ENCODE results near the gene CHTOP. TPM values are rescaled to one million over a fixed set of nuclear protein-coding genes. Genes with fewer than 3 reads are reported as not detected.
A peak's percentile ranks its signal among the peaks of the same experiment; 100 is the strongest.

CHTOP gene
- total and polyA plus RNA-seq, 2 of the 13 experiments (the other 11 are each of a cell fraction or from before 2014, with no cell fraction given), result 38.0 to 51.9 TPM

DNA sequence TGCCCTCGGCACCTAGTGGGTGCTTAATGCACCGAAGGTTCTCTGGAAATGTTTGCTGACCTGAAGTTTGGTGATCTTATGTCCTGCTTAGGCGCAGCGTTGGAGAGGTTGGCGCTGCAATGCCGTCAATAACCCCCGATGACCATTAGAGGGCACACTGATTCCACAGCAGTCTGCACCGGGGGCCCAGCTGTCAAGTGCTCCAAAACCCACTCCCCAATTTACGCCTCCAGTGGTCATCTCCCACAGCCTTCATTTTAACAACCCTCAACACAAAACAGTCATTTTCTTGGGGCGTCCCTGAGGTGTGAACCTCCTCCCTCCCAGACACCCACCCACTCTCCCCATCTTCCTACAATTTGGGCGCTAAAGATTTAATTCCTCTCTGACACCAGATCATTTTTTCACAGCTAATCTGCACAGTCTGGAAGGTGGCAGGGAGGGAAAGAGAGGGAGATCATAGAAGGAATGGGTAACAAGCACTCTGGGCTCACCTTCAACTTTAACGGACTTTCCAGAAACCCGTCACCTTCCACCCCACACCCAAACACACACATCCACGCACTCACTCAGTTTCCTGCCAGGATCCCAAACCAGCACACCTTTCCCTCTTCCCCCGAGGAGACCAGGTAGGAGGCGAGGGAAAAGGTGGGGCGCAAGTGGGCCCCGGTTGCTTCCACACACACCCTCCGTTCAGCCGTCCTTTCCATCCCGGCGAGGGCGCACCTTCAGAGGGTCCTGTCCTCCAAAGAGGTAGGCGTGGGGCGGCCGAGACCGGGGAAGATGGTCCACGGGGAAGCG, 44.1 kb downstream of the CHTOP start:
- CTCF ChIA-PET (ENCODE audit: low intra/inter-chr PET ratio, low total read pairs), result interaction anchor here (1.7 to 2.6 kb wide), 2 partner anchors 71 to 94 kb away, joined by 11 to 38 read pairs; no protein-coding TSS in a partner anchor
- Histone ChIP-seq H3K9me3 (ENCODE audit: low read length) (no peaks in the 10 kb centered on the region), H3K36me3 (replicated peaks in 1 of 2; ENCODE audit: control insufficient read depth in 1 of 2, insufficient read depth in 2 of 2, low read length in 2 of 2) (no peaks in the 10 kb centered on the region), H4K20me1 (ENCODE audit: insufficient read depth, low read length) (no peaks in the 10 kb centered on the region), H3K4me1 (ENCODE audit: insufficient read depth, low read length) (peaks cover 25% of the 10 kb centered on the region), H3K27me3 (ENCODE audit: control insufficient read depth in 1 of 2, insufficient read depth in 2 of 2, low read length in 2 of 2) (peaks cover 20 to 51% of the 10 kb centered on the region in 2 experiments), H3K27ac (ENCODE audit: extremely low read length, insufficient read depth, low read length) (no peak overlapping the region), H3K4me2 (ENCODE audit: low read depth, low read length) (peak overlapping the region; percentile 78), H3K79me2 (ENCODE audit: insufficient read depth, low read length) (no peaks in the 10 kb centered on the region), H2AFZ (ENCODE audit: low read length) (no peak overlapping the region), H3K4me3 (replicated peaks in 1 of 3; ENCODE audit: insufficient read depth in 1 of 3, low read depth in 2 of 3, low read length in 3 of 3) (peak overlapping the region in 2 of 3 experiments; percentile 57 to 72; a peak in 4 of 6 replicates), H3K9ac (ENCODE audit: insufficient read depth, low read depth, low read length) (no peak overlapping the region)
- 15% methylated on average over 19 of the region's 29 CpGs for WGBS (ENCODE audit: low lambda C conversion rate)
- in situ Hi-C loops (cut with HindIII; ENCODE audit: extremely low pct_ligation_motif_present, low pct_unique_long_range_greater_than_20kb) (loop anchor here (5.0 kb wide), 2 partner anchors 69 to 94 kb away; no protein-coding TSS in a partner anchor), intact Hi-C loops (cut with micrococcal nuclease; ENCODE audit: unreplicated experiment) (loop anchor here (1.0 to 5.0 kb wide), 4 partner anchors 71 to 309 kb away; partner anchors contain the start of gene RAB13)
- POLR2A ChIA-PET, result no interaction called here
- BruUV-seq (replicated peaks), result no TSS peak
- ATAC-seq (peak; percentile 58), DNase-seq (ENCODE audit: low spot score) (no peak), FAIRE-seq (peak; percentile 82)
- TF ChIP-seq, protein P1, sequence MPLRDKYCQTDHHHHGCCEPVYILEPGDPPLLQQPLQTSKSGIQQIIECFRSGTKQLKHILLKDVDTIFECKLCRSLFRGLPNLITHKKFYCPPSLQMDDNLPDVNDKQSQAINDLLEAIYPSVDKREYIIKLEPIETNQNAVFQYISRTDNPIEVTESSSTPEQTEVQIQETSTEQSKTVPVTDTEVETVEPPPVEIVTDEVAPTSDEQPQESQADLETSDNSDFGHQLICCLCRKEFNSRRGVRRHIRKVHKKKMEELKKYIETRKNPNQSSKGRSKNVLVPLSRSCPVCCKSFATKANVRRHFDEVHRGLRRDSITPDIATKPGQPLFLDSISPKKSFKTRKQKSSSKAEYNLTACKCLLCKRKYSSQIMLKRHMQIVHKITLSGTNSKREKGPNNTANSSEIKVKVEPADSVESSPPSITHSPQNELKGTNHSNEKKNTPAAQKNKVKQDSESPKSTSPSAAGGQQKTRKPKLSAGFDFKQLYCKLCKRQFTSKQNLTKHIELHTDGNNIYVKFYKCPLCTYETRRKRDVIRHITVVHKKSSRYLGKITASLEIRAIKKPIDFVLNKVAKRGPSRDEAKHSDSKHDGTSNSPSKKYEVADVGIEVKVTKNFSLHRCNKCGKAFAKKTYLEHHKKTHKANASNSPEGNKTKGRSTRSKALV (CRISPR knock-in tag; IDR thresholded peaks at IDR 0.05), result peak; percentile 90
- TF ChIP-seq, protein P2, sequence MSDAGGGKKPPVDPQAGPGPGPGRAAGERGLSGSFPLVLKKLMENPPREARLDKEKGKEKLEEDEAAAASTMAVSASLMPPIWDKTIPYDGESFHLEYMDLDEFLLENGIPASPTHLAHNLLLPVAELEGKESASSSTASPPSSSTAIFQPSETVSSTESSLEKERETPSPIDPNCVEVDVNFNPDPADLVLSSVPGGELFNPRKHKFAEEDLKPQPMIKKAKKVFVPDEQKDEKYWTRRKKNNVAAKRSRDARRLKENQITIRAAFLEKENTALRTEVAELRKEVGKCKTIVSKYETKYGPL (CRISPR knock-in tag; IDR thresholded peaks at IDR 0.05), result no peak
- TF ChIP-seq, protein P3, sequence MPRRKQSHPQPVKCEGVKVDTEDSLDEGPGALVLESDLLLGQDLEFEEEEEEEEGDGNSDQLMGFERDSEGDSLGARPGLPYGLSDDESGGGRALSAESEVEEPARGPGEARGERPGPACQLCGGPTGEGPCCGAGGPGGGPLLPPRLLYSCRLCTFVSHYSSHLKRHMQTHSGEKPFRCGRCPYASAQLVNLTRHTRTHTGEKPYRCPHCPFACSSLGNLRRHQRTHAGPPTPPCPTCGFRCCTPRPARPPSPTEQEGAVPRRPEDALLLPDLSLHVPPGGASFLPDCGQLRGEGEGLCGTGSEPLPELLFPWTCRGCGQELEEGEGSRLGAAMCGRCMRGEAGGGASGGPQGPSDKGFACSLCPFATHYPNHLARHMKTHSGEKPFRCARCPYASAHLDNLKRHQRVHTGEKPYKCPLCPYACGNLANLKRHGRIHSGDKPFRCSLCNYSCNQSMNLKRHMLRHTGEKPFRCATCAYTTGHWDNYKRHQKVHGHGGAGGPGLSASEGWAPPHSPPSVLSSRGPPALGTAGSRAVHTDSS (CRISPR knock-in tag; conservative IDR thresholded peaks at IDR 0.05), result no peak
- no peak for TF ChIP-seq ZBTB34 (CRISPR knock-in tag; IDR thresholded peaks at IDR 0.05)
- peak; percentile 80 for TF ChIP-seq ZNF652 (CRISPR knock-in tag; IDR thresholded peaks at IDR 0.05; ENCODE audit: borderline replicate concordance, low read depth)
- TF ChIP-seq KAT8 (CRISPR knock-in tag; IDR thresholded peaks at IDR 0.05), result 0 out of 2 replicates have a peak, but pooled peaks have one; percentile 27
- no peak for TF ChIP-seq FOXP4 (CRISPR knock-in tag; IDR thresholded peaks at IDR 0.05)
- no peak for TF ChIP-seq ZNF670 (CRISPR knock-in tag; IDR thresholded peaks at IDR 0.05; ENCODE audit: borderline replicate concordance)
- TF ChIP-seq ZNF557 (CRISPR knock-in tag; IDR thresholded peaks at IDR 0.05), result no peak
- peak; percentile 51; the same call in 1 of the 2 replicates for TF ChIP-seq TFAP4 (IDR thresholded peaks at IDR 0.05; ENCODE audit: borderline replicate concordance, low read depth)
- TF ChIP-seq ATRX (CRISPR knock-in tag; IDR thresholded peaks at IDR 0.05; ENCODE audit: borderline replicate concordance), result no peak
- TF ChIP-seq ZNF501 (CRISPR knock-in tag; IDR thresholded peaks at IDR 0.05), result peak; percentile 26; the same call in 1 of the 2 replicates

All from HepG2 (cell line).